Large intestine (tissue), 3 donors: Measurements from ENCODE around the gene IL13RA1. TPM values are rescaled to one million over a fixed set of nuclear protein-coding genes. Genes with fewer than 3 reads are reported as not detected.
"Not testable (repeated sequence)": the region's sequence is repeated elsewhere in the genome, so short reads cannot be mapped to it uniquely, and the experiment has no call there.

Source experiments
- DNase-seq, 2 donors: peaks; one replicate each; pipeline versions ENCODE4 v3.0.0 to v3.0.0-alpha.2; 2013
- H3K27ac ChIP-seq: one replicate; pipeline ENCODE4 v1.5.1; 2013; ENCODE audit warnings: low read length
- H3K27me3 ChIP-seq: 2 replicates; pipeline ENCODE4 v1.6.1; 2013; ENCODE audit warnings: low read length; ENCODE audit not compliant: control insufficient read depth, insufficient read depth
- H3K36me3 ChIP-seq: 2 replicates; pipeline ENCODE4 v1.6.1; 2013; ENCODE audit warnings: low read length; ENCODE audit not compliant: control insufficient read depth, insufficient read depth
- H3K4me1 ChIP-seq: one replicate; pipeline ENCODE4 v1.6.1; 2013; ENCODE audit warnings: low read length; ENCODE audit not compliant: control insufficient read depth, insufficient read depth
- H3K4me3 ChIP-seq: one replicate; pipeline ENCODE4 v1.5.1; 2013; ENCODE audit warnings: low read length
- H3K9me3 ChIP-seq: one replicate; pipeline ENCODE4 v1.6.1; 2013; ENCODE audit warnings: mild to moderate bottlenecking, low read depth, low read length, moderate library complexity; ENCODE audit not compliant: control insufficient read depth
- WGBS: methylation state at CpG from one replicate; pipeline ENCODE4 v1.1.5; 2013; ENCODE audit warnings: low lambda C conversion rate; ENCODE audit not compliant: insufficient coverage; 5-methylcytosine and 5-hydroxymethylcytosine counted together
- polyA plus RNA-seq: library from polyadenylated mRNA; unstranded; fragments of 120-200 nt; gene quantifications from one replicate; pipeline ENCODE4 v1.2.1, GENCODE V29; 2013

The IL13RA1 gene
- polyA plus RNA-seq, 1 donor = 65.5 TPM

DNA sequence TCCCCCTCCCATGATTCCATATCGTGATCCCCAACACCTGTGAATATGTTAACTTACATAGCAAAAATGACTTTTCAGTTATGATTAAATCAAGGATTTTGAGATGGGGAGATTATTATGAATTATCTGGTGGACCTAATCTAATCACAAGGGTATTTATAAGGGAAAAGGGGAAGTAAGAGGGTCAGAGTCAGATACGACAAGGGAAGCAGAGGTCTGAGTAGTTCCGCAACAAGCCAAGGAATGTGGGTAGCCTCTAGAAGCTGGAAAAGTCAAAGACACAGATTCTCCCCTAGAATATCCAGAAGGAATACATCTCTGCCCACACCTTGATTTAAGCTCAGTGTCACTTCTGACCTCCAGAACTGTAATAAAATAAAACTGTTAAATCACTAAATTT lies 1.0 kb upstream of the IL13RA1 start:
- no peak for DNase-seq
- no peaks in the 10 kb centered on the region for H3K9me3 ChIP-seq
- H3K27ac ChIP-seq = peak overlapping the region; percentile 92
- H3K4me1 ChIP-seq = peaks cover 18% of the 10 kb centered on the region
- no peaks in the 10 kb centered on the region for H3K36me3 ChIP-seq
- H3K27me3 ChIP-seq = no peaks in the 10 kb centered on the region
- WGBS = no CpG with 5 or more reads among the region's 3 CpGs
- peak overlapping the region; percentile 48 for H3K4me3 ChIP-seq

DNA sequence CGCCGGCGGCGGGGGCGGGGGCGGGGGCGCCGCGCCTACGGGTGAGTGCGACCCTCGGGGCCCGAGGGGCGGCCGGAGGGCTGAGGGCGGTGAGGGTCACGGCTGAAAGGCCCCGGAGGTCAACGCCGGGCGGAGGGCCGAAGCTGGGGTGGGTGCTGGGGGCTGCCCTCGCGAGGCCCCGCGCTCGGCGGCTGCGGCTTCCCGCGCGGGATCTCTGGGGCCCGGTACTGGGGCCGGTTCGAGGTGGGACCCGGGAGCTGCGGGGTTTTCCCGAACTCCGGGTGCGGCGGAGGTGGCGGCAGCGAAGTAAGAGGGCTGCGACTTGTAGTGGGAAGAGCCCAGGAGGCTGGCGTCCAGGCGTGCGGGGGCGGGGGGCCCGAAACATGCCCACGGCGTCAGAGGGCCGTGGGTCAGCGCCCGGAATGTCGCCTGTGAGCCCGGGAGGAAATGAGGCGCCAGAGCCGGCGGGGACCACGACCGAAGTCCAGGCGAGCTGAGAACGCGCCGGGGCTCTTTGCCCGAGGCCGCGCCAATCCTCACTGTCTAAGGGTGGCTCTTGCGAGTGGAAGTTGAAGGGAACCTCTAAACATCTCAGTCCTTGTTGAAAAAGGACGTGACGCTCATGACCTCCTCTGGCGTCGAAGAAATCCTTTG lies 407 bp downstream of the IL13RA1 start:
- H3K27me3 ChIP-seq = no peaks in the 10 kb centered on the region
- H3K4me3 ChIP-seq = peak overlapping the region; percentile 67
- H3K27ac ChIP-seq = peak overlapping the region; percentile 77
- DNase-seq = peak; percentile 37 to 77
- no peaks in the 10 kb centered on the region for H3K9me3 ChIP-seq
- peaks cover 18% of the 10 kb centered on the region for H3K4me1 ChIP-seq
- no peaks in the 10 kb centered on the region for H3K36me3 ChIP-seq
- no CpG with 5 or more reads among the region's 73 CpGs for WGBS

DNA sequence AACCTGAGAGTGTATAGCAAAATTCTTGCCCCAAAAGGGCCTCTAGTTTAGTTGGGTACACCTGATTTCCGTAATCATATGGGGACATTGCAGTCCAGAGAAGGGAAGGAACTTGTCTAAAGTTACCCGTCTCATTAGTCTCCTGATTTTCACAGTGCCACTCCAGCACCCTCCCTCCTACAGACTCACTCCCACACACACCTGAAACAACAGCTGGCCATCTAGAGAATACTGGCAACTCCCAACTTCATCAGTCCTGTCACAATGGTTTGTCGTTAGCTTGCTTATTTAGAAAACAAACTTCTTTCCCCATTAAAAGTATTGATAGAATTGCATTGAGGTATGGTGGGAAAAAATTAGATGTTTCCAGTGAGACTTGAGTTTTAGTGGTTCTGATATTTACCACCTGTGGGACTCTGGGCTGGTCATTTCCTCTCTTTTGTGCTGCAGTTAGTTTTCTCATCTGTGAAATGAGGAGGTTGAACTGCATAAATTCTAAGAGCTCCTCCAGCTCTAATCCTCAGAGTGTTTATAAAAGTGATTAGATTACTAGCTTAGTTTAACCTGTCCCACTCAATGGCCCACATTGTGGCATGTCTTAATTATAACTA lies 1.7 kb downstream of the IL13RA1 start:
- no peaks in the 10 kb centered on the region for H3K9me3 ChIP-seq
- peak overlapping the region; percentile 67 for H3K4me3 ChIP-seq
- DNase-seq = no peak
- H3K27me3 ChIP-seq = no peaks in the 10 kb centered on the region
- no CpG with 5 or more reads among the region's 3 CpGs for WGBS
- H3K27ac ChIP-seq = no peak overlapping the region
- H3K4me1 ChIP-seq = peaks cover 18% of the 10 kb centered on the region
- H3K36me3 ChIP-seq = no peaks in the 10 kb centered on the region

- H3K9me3 ChIP-seq = no peaks in the 10 kb centered on the region
- H3K4me1 ChIP-seq = peaks cover 10% of the 10 kb centered on the region
- H3K36me3 ChIP-seq = no peaks in the 10 kb centered on the region
- WGBS = no CpG with 5 or more reads among the region's 4 CpGs
- H3K27ac ChIP-seq = no peak overlapping the region
- no peak overlapping the region for H3K4me3 ChIP-seq
- H3K27me3 ChIP-seq = no peaks in the 10 kb centered on the region
- no peak for DNase-seq
These were observed 3.3 kb downstream of the IL13RA1 start for GRCh38 chrX:118730500-118731247.

DNA sequence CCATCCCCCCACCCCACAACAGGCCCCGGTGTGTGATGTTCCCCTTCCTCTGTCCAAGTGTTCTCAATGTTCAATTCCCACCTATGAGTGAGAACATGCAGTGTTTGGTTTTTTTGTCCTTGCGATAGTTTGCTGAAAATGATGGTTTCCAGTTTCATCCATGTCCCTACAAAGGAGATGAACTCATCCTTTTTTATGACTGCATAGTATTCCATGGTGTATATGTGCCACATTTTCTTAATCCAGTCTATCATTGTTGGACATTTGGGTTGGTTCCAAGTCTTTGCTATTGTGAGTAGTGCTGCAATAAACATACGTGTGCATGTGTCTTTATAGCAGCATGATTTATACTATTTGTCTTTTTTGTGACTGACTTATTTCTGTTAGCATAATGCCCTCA lies 5.1 kb downstream of the IL13RA1 start:
- H3K27me3 ChIP-seq, H3K36me3 ChIP-seq, DNase-seq, H3K4me1 ChIP-seq, H3K9me3 ChIP-seq, H3K4me3 ChIP-seq, H3K27ac ChIP-seq: not testable (repeated sequence)
- no CpG with 5 or more reads among the region's 3 CpGs for WGBS

- Histone ChIP-seq H3K36me3 (no peaks in the 10 kb centered on the region), H3K4me1 (no peaks in the 10 kb centered on the region), H3K4me3 (no peak overlapping the region), H3K27me3 (no peaks in the 10 kb centered on the region), H3K27ac (no peak overlapping the region), H3K9me3 (no peaks in the 10 kb centered on the region)
- WGBS = no CpG with 5 or more reads among the region's 2 CpGs
- no peak for DNase-seq
These were observed 7.5 kb downstream of the IL13RA1 start for GRCh38 chrX:118734909-118735308.

DNA sequence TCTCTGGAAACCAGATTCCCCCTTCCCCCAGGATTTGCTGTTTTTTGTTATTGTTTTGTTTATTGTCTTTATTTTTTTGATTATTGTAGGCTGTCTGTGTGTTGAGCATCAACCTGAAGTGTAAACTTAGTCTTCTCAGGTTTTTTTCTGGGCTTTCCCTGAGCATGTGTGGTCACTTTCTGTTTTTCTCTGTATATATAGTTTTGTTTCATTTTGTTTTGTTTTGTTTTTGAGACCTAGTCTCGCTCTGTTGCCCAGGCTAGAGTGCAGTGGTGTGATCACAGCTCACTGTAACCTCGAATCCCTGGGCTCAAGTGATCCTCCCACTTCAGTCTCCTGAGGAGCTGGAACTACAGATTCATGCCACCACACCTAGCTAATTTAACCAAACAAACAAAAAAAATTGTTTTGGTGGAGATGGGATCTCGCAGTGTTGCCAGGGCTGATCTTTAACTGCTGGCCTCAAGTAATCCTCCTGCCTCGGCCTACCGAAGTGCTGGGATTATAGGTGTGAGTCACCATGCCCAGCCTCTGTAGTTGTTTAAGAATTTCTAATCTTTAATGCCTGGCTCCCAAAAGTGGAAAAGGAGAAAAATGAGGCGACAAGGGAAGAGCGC lies 9.1 kb downstream of the IL13RA1 start:
- H3K27me3 ChIP-seq = no peaks in the 10 kb centered on the region
- no peak for DNase-seq
- H3K4me3 ChIP-seq = no peak overlapping the region
- WGBS = no CpG with 5 or more reads among the region's 7 CpGs
- H3K36me3 ChIP-seq = no peaks in the 10 kb centered on the region
- H3K27ac ChIP-seq = no peak overlapping the region
- H3K4me1 ChIP-seq = no peaks in the 10 kb centered on the region
- H3K9me3 ChIP-seq = no peaks in the 10 kb centered on the region

DNA sequence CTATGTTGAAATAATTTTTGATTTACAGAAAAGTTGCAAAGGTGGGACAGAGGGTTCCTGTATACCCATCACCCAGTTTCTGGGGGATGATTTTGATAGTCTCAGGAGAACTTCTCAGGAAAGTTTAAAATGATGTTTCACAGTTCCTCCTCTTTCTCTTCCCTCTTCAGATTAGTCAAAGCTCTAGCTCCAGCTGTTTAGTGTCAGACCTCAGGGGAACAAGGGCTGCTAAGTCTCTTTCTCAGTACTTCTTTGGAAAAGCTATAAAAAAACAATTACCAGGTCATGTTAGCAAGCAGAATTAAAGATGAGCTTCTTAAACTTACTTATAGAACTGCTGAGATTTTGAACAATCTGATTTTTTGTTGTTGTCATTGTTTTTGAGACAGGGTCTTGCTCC lies 12.2 kb downstream of the IL13RA1 start:
- Histone ChIP-seq H3K27ac (no peak overlapping the region), H3K4me3 (no peak overlapping the region), H3K36me3 (peaks cover 6% of the 10 kb centered on the region), H3K27me3 (no peaks in the 10 kb centered on the region), H3K4me1 (no peaks in the 10 kb centered on the region), H3K9me3 (no peaks in the 10 kb centered on the region)
- no peak for DNase-seq

DNA sequence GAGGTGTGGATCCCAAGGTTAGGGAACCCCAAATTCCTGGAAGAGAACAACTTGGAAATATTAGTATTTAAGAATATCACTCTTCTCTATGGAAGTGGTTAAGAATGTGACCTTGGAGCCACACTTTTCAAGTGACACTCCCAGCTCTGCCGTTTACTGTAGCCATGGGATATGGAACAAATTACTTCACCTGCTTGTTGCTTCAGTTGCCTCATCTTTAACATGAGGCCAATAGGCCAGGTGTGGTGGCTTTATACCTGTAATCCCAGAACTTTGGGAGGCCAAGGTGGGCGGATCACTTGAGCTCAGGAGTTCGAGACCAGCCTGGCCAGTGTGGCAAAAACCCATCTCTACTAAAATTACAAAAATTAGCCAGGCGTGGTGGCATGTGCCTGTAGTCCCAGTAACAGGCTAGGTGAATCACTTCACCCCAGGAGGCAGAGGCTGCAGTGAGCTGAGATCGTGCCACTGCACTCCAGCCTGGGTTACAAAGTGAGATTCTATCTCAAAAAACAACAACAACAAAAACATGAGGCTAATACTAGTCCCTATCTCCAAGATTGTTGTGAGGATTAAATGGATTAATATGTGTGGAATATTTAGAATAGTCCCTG lies 13.0 kb downstream of the IL13RA1 start:
- peak; percentile 16 to 43 for DNase-seq
- H3K4me3 ChIP-seq = no peak overlapping the region
- WGBS = no CpG with 5 or more reads among the region's 5 CpGs
- no peaks in the 10 kb centered on the region for H3K4me1 ChIP-seq
- H3K27me3 ChIP-seq = no peaks in the 10 kb centered on the region
- peaks cover 9% of the 10 kb centered on the region for H3K36me3 ChIP-seq
- no peak overlapping the region for H3K27ac ChIP-seq
- no peaks in the 10 kb centered on the region for H3K9me3 ChIP-seq

- Histone ChIP-seq H3K9me3 (no peaks in the 10 kb centered on the region), H3K27ac (no peak overlapping the region), H3K4me1 (no peaks in the 10 kb centered on the region), H3K4me3 (no peak overlapping the region), H3K36me3 (peaks cover 12% of the 10 kb centered on the region), H3K27me3 (no peaks in the 10 kb centered on the region)
- no CpG with 5 or more reads among the region's 2 CpGs for WGBS
- DNase-seq = no peak
These were observed 14.8 kb downstream of the IL13RA1 start for GRCh38 chrX:118742176-118742575.
